ENCODE measurements around the gene KNTC1.

GRCh38 chr12:122635471-122635870 is 108.4 kb downstream of the KNTC1 start:
- TF ChIP-seq CTCF (conservative IDR thresholded peaks at IDR 0.05; ENCODE audit: low read length): no peak
- no peak for TF ChIP-seq EZH2phosphoT487 (IDR thresholded peaks at IDR 0.05; ENCODE audit: borderline replicate concordance)
